WTC11 (cell line): ENCODE results near the gene EIF5A. TPM values are rescaled to one million over a fixed set of nuclear protein-coding genes. Genes with fewer than 3 reads are reported as not detected.

ENCODE experiments used
- ATAC-seq: fragments of 200-7000 bp; cut with Tn5 transposase; 2 replicates; pipeline ENCODE4 v1.10.0; 2021; ENCODE audit warnings: mild to moderate bottlenecking, moderate library complexity
- CTCF ChIA-PET: fragments of 300-600 bp; sonication (Branson Sonifier 250); formaldehyde crosslinking; loops from one replicate; lab custom pipeline; 2021; ENCODE audit warnings: antibody characterized with exemption; lab: Charles Lee
- POLR2A ChIA-PET: fragments of 350-600 bp; sonication (Branson Sonifier 250); formaldehyde crosslinking; loops from one replicate; lab custom pipeline; 2021; ENCODE audit warnings: antibody characterized with exemption; lab: Charles Lee
- DNase-seq: peaks from one replicate; pipeline ENCODE4 v3.0.0; 2021; ENCODE audit warnings: low spot score
- H3K27ac Mint-ChIP-seq: 2 replicates; pipeline ENCODE4 v1.8.0; 2021; ENCODE audit warnings: mixed read lengths
- H3K27me3 Mint-ChIP-seq: 2 replicates; pipeline ENCODE4 v1.8.0; 2021; ENCODE audit warnings: low read depth, mild to moderate bottlenecking, moderate library complexity, mixed read lengths
- H3K36me3 Mint-ChIP-seq: 2 replicates; pipeline ENCODE4 v1.8.0; 2021; ENCODE audit warnings: mixed read lengths
- H3K4me1 Mint-ChIP-seq: 2 replicates; pipeline ENCODE4 v1.8.0; 2022; ENCODE audit warnings: mixed read lengths
- H3K4me3 Mint-ChIP-seq: 2 replicates; pipeline ENCODE4 v1.8.0; 2021; ENCODE audit warnings: mild to moderate bottlenecking, moderate library complexity, mixed read lengths
- H3K9me3 Mint-ChIP-seq: 2 replicates; pipeline ENCODE4 v1.8.0; 2021; ENCODE audit warnings: mixed read lengths
- AR ChIP-seq: fragments of 250-450 bp; sonication (Bioruptor Pico); IDR thresholded peaks from 2 replicates; pipeline ENCODE4 v1.9.0; 2021; ENCODE audit warnings: mild to moderate bottlenecking
- ARID4B ChIP-seq: sonication (generic); formaldehyde crosslinking; IDR thresholded peaks from 2 replicates; pipeline ENCODE4 v1.8.0; 2023; ENCODE audit warnings: missing genetic modification reagents, mild to moderate bottlenecking, borderline replicate concordance
- CBFB ChIP-seq: sonication (generic); formaldehyde crosslinking; IDR thresholded peaks from 2 replicates; pipeline ENCODE4 v1.8.1; 2022; ENCODE audit warnings: mild to moderate bottlenecking, low read depth, missing genetic modification reagents
- E2F1 ChIP-seq: sonication (generic); formaldehyde crosslinking; IDR thresholded peaks from 2 replicates; pipeline ENCODE4 v1.8.0; 2022; ENCODE audit warnings: mild to moderate bottlenecking, missing genetic modification reagents
- E2F5 ChIP-seq: sonication (generic); formaldehyde crosslinking; IDR thresholded peaks from 2 replicates; pipeline ENCODE4 v1.8.1; 2022; ENCODE audit warnings: mild to moderate bottlenecking, moderate library complexity, missing genetic modification reagents
- EMX1 ChIP-seq: fragments of 250-450 bp; sonication (Bioruptor Pico); IDR thresholded peaks from 2 replicates; pipeline ENCODE4 v1.8.0; 2021; ENCODE audit warnings: mild to moderate bottlenecking
- ESRRA ChIP-seq: sonication (generic); formaldehyde crosslinking; IDR thresholded peaks from 2 replicates; pipeline ENCODE4 v1.8.1; 2022; ENCODE audit warnings: mild to moderate bottlenecking, missing genetic modification reagents, borderline replicate concordance
- FOXK1 ChIP-seq: sonication (generic); formaldehyde crosslinking; IDR thresholded peaks from 2 replicates; pipeline ENCODE4 v1.8.0; 2022; ENCODE audit warnings: mild to moderate bottlenecking, moderate library complexity, missing genetic modification reagents
- HMGA2 ChIP-seq: fragments of 250-450 bp; sonication (Bioruptor Pico); IDR thresholded peaks from 2 replicates; pipeline ENCODE4 v1.4.0; 2021; ENCODE audit warnings: mild to moderate bottlenecking, moderate library complexity
- IRF2 ChIP-seq: sonication (generic); formaldehyde crosslinking; IDR thresholded peaks from 2 replicates; pipeline ENCODE4 v1.8.0; 2022; ENCODE audit warnings: low read depth, missing genetic modification reagents, borderline replicate concordance
- JUN ChIP-seq: sonication (generic); formaldehyde crosslinking; IDR thresholded peaks from 2 replicates; pipeline ENCODE4 v1.8.0; 2023; ENCODE audit warnings: mild to moderate bottlenecking, missing genetic modification reagents
- KAT7 ChIP-seq: sonication (generic); formaldehyde crosslinking; IDR thresholded peaks from 2 replicates; pipeline ENCODE4 v1.8.1; 2023; ENCODE audit warnings: missing genetic modification reagents, mild to moderate bottlenecking, borderline replicate concordance
- NFATC4 ChIP-seq: fragments of 250-450 bp; sonication (Bioruptor Pico); IDR thresholded peaks from 2 replicates; pipeline ENCODE4 v1.9.0; 2021; ENCODE audit warnings: mild to moderate bottlenecking
- SOX15 ChIP-seq: fragments of 250-450 bp; sonication (Bioruptor Pico); IDR thresholded peaks from 2 replicates; pipeline ENCODE4 v1.9.0; 2021; ENCODE audit warnings: mild to moderate bottlenecking
- USF1 ChIP-seq: sonication (generic); formaldehyde crosslinking; IDR thresholded peaks from 2 replicates; pipeline ENCODE4 v1.8.0; 2022; ENCODE audit warnings: mild to moderate bottlenecking, missing genetic modification reagents
- ZNF121 ChIP-seq: sonication (generic); formaldehyde crosslinking; IDR thresholded peaks from 2 replicates; pipeline ENCODE4 v1.8.0; 2023; ENCODE audit warnings: missing genetic modification reagents
- ZNF219 ChIP-seq: sonication (generic); formaldehyde crosslinking; IDR thresholded peaks from 2 replicates; pipeline ENCODE4 v1.8.0; 2023; ENCODE audit warnings: missing genetic modification reagents, mild to moderate bottlenecking, borderline replicate concordance
- ZNF317 ChIP-seq: sonication (generic); formaldehyde crosslinking; IDR thresholded peaks from 2 replicates; pipeline ENCODE4 v1.8.1; 2023; ENCODE audit warnings: low read depth, mild to moderate bottlenecking, moderate library complexity, missing genetic modification reagents, borderline replicate concordance
- ZNF416 ChIP-seq: fragments of 250-450 bp; sonication (Bioruptor Pico); IDR thresholded peaks from 2 replicates; pipeline ENCODE4 v1.9.0; 2021; ENCODE audit warnings: mild to moderate bottlenecking, inconsistent platforms
- ZNF671 ChIP-seq: fragments of 250-450 bp; sonication (Bioruptor Pico); IDR thresholded peaks from 2 replicates; pipeline ENCODE4 v1.8.0; 2021; ENCODE audit warnings: mild to moderate bottlenecking
- total RNA-seq: library from RNA; stranded (reverse); gene quantifications from 3 replicates; pipeline ENCODE4 v1.2.3, GENCODE V29; 2021

Gene EIF5A
- total RNA-seq, 1 experiment from 2014 or later = 1,021 TPM

GRCh38 chr17:7260651-7261378 is 46.6 kb upstream of the EIF5A start (continued):
- TF ChIP-seq AR (CRISPR knock-in tag) = no peak
- TF ChIP-seq, all 79 proteins: peak for 14

- CTCF ChIA-PET = interaction anchor here (1.1 to 1.4 kb wide), 2 partner anchors 13 to 19 kb away, joined by 3 to 4 read pairs; no protein-coding TSS in a partner anchor
- ATAC-seq = no peak
- POLR2A ChIA-PET = interaction anchor here (1.0 kb wide), 2 partner anchors 10 to 19 kb away, joined by 5 to 6 read pairs; partner anchors contain the start of genes CTDNEP1 and GABARAP
- Mint-ChIP-seq H3K36me3 (peaks cover 9% of the 10 kb centered on the region), H3K9me3 (no peaks in the 10 kb centered on the region), H3K4me1 (peaks cover 23% of the 10 kb centered on the region), H3K27ac (peak overlapping the region; percentile 99), H3K4me3 (peak overlapping the region; percentile 98), H3K27me3 (no peaks in the 10 kb centered on the region)
- peak; percentile 27 for DNase-seq
- no peak for TF ChIP-seq HMGA2 (CRISPR knock-in tag)
- no peak for TF ChIP-seq ZNF121 (CRISPR knock-in tag)
- 0 out of 2 replicates have a peak, but pooled peaks have one; percentile 7 for TF ChIP-seq USF1 (CRISPR knock-in tag)
- no peak for TF ChIP-seq CBFB (CRISPR knock-in tag)
- peak; percentile 13; the same call in 1 of the 2 replicates for TF ChIP-seq FOXK1 (CRISPR knock-in tag)
- TF ChIP-seq ZNF671 (CRISPR knock-in tag) = 0 out of 2 replicates have a peak, but pooled peaks have one; percentile 42
- no peak for TF ChIP-seq EMX1 (CRISPR knock-in tag)
- no peak; the same call in none of the 2 replicates for TF ChIP-seq ESRRA (CRISPR knock-in tag)
- TF ChIP-seq ZNF416 (CRISPR knock-in tag) = no peak
- 0 out of 2 replicates have a peak, but pooled peaks have one; percentile 14 for TF ChIP-seq E2F5
- no peak for TF ChIP-seq KAT7 (CRISPR knock-in tag)
- no peak for TF ChIP-seq ZNF219 (CRISPR knock-in tag)
- TF ChIP-seq ARID4B (CRISPR knock-in tag) = peak; percentile 79
- 0 out of 2 replicates have a peak, but pooled peaks have one; percentile 16 for TF ChIP-seq AR (CRISPR knock-in tag)
- peak; percentile 66; the same call in 1 of the 2 replicates for TF ChIP-seq NFATC4 (CRISPR knock-in tag)
- 0 out of 2 replicates have a peak, but pooled peaks have one; percentile 52 for TF ChIP-seq IRF2 (CRISPR knock-in tag)
- 0 out of 2 replicates have a peak, but pooled peaks have one; percentile 6 for TF ChIP-seq E2F1
- TF ChIP-seq JUN = 0 out of 2 replicates have a peak, but pooled peaks have one; percentile 7
- no peak for TF ChIP-seq ZNF317 (CRISPR knock-in tag)
- no peak for TF ChIP-seq SOX15 (CRISPR knock-in tag)
These were observed 45.8 kb upstream of the EIF5A start for GRCh38 chr17:7261379-7262191.
